Astrocyte of the spinal cord (primary cell): Measurements from ENCODE around the gene TENM3.

Experiments used
- DNase-seq: peaks from one replicate; pipeline ENCODE4 v3.0.0; 2011; ENCODE audit warnings: low read depth, low spot score
- H3K4me3 ChIP-seq: 2 replicates; pipeline ENCODE4 v1.5.1; 2011; ENCODE audit warnings: low read depth, mild to moderate bottlenecking, low read length, moderate library complexity
- in situ Hi-C: cut with HindIII; loops from 2 replicates; pipeline ENCODE4 v1.10.0; 2017; ENCODE audit warnings: low sequenced_read_pairs
- TF ChIP-seq, protein P1 (sequence below): IDR thresholded peaks from 2 replicates; pipeline ENCODE4 v1.5.1; 2012; ENCODE audit warnings: low read depth, mild to moderate bottlenecking, low read length, inconsistent platforms

The TENM3 gene

DNA sequence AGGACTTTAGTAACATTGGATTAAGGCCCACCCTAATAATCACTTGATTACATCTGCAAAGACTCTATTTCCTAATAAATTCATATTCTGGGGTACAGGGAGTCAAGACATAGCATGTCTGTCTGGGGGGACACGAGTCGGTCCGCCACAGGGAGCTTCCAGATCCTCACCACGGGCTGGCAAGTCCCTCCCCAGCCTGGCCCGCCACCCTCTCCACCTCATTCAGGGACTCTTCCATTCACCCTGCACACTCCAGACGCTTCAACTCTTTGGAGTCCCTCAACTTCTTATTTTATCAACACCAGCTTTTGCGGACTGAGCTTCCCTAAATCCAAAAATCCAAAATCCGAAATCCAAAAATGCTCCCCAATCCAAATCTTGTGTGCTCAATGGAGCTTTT is 602.8 kb downstream of the TENM3 start:
- H3K4me3 ChIP-seq = no peak overlapping the region
- TF ChIP-seq, protein P1, sequence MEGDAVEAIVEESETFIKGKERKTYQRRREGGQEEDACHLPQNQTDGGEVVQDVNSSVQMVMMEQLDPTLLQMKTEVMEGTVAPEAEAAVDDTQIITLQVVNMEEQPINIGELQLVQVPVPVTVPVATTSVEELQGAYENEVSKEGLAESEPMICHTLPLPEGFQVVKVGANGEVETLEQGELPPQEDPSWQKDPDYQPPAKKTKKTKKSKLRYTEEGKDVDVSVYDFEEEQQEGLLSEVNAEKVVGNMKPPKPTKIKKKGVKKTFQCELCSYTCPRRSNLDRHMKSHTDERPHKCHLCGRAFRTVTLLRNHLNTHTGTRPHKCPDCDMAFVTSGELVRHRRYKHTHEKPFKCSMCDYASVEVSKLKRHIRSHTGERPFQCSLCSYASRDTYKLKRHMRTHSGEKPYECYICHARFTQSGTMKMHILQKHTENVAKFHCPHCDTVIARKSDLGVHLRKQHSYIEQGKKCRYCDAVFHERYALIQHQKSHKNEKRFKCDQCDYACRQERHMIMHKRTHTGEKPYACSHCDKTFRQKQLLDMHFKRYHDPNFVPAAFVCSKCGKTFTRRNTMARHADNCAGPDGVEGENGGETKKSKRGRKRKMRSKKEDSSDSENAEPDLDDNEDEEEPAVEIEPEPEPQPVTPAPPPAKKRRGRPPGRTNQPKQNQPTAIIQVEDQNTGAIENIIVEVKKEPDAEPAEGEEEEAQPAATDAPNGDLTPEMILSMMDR = no peak
- DNase-seq = no peak
- in situ Hi-C loops = no loop called here

DNA sequence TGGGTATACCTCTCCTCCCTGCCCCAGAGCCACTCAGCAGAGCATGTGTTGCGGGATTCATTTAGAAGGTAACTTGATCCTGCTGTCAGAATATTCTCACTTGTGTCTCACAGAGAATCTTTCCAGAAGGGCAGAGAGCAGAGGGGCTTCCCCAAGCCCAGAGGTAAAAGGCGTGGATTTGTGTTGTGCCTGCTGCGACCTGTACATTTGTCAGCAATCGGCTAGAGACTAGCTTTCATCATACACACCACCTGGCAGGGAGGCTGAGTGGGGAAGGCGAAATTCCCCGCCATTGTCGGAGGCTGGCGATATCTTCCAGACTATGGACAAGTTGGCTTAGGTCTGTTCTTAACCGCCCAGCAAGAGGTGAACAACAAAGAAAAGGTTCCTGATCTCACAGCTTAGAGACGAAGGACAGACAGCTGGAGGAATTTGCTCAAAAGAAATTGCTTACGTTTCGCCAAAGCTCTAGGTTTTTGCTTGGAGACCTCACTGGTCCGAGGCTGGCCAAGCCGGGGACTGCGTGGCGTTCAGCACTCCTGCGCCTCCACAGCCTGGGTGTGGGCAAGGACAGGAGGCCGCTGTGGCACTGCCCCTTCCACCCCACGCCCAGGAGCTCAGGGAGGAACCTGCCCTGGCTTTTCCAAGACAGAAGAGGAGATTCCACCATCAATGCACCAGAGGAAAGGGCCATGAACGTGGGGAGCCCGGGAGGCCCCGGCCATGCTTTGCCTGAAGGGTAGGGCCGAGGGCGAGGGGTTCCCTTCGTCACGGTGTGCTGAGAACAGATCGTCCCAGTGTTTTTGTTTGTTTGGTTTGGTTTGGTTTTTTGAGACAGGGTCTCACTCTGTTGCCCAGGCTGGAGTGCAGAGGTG is 604.6 kb downstream of the TENM3 start:
- in situ Hi-C loops = no loop called here
- no peak overlapping the region for H3K4me3 ChIP-seq
- TF ChIP-seq, protein P1 = no peak
- DNase-seq = no peak

DNA sequence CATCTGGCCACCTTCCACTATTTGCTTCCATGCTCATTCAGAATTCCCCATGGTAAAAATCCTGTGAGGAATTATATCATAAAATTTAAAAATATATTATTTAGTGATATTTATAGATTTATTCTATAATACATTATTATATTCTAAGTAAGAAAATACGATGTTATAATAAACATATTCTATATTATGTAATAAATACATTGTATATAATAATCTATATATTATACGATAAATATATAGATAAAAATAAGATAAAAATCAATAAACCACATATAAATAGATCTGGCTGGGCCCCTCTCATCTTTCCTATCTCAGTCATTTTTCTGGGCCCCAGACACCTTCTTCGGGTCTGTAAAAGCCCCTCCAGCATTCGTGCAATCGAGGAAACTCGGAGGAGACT is 605.5 kb downstream of the TENM3 start:
- no peak for DNase-seq
- TF ChIP-seq, protein P1 = no peak
- in situ Hi-C loops = no loop called here
- H3K4me3 ChIP-seq = no peak overlapping the region
